ENCODE data around the gene TMEM175.
A peak's percentile ranks its signal among the peaks of the same experiment; 100 is the strongest.

The TMEM175 gene

DNA sequence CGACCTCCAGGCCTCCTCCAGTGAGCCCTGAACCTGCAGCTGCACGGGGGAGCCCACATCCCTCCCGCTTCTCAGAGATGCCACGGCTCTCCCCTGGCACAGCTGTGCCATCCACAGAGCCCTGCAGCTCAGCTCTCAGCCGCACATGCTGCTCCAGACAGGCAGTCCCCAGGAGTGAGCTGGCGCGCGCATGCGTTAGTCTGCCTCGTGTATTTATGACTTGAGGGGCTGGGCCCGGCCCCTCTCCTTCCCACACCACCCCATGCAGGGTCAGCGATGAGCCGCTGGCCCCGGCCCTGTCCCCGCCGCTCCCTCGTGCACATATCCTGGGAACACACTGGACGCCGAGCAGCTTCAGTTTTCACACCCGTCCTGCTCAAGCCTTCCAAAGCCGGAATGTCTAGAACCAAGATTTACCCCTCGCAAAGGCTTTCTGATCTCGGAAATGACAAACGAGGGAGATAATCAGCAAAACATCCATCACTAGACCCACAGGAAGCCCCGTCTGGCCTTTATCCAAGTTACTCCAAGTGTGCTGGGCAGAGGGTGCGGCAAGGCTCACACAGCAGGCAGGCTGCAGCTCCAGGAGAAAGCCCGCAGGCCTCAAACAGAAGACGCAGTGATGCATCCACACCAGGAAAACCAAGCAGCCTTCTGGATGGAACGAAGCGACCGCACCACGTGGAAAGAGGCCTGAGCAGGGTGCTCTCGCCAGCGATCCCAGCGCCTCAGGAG is 24.4 kb upstream of the TMEM175 start:
- Histone ChIP-seq H3K4me1 (no peaks in the 10 kb centered on the region), H3K36me3 (peaks cover 100% of the 10 kb centered on the region), H3K9me3 (peaks cover 15% of the 10 kb centered on the region), H4K20me1 (peaks cover 97% of the 10 kb centered on the region), H3K27me3 (no peaks in the 10 kb centered on the region), H3K27ac (no peak overlapping the region), H3K9ac (no peak overlapping the region), H3K4me3 (no peak overlapping the region), H3K4me2 (no peak overlapping the region)
- TF ChIP-seq Cebpa-rat (IDR thresholded peaks at IDR 0.05), result no peak

DNA sequence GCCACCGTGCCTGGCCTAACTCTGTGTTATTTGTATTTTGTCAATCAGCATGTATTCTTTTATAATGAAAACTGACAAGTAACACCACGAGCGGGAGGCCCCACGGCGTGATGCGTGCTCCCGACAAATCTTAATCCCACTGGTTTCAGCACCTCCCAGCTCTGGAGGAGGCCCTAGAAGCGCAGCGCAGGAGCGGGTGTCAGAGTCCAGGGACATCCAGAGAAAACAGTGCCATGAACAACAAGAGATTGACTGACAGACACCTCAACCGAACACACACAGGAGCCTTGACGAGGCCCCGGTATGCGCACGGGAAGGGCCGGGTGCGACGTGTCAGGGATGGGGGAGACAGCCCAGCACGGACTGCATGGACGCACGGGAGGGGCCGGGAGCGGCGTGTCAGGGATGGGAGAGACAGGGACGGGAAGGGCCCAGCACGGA is 23.1 kb upstream of the TMEM175 start:
- Histone ChIP-seq H4K20me1 (peaks cover 98% of the 10 kb centered on the region), H3K36me3 (peaks cover 93% of the 10 kb centered on the region), H3K9ac (no peak overlapping the region), H3K4me1 (peaks cover under 1% of the 10 kb centered on the region; the same call in 1 of the 2 replicates), H3K9me3 (peaks cover 15% of the 10 kb centered on the region), H3K27ac (no peak overlapping the region), H3K4me3 (no peak overlapping the region), H3K27me3 (no peaks in the 10 kb centered on the region), H3K4me2 (no peak overlapping the region)
- no peak for TF ChIP-seq Cebpa-rat (IDR thresholded peaks at IDR 0.05)

DNA sequence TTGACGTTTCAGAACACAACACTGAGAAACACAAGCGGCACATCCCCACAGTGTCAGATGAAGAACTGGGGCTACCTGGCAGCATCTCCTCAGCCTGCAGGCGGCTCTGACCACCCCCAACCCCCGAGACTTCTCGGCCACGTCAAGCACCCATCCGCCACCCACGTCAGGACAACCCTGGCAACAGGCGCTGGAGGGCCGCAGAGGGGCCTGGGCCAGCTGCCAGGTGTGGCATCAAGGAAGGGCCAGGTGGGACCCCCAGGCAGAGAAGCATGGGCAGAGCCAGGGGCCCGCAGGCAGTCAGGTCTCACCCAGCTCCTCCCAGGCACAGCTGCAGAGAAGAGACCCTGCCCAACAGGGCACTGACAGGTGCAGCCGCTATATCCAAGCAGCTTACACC is 22.4 kb upstream of the TMEM175 start:
- H3K9me3 ChIP-seq, result peaks cover 15% of the 10 kb centered on the region
- no peaks in the 10 kb centered on the region for H3K27me3 ChIP-seq
- peaks cover 7% of the 10 kb centered on the region for H3K4me1 ChIP-seq
- H3K36me3 ChIP-seq, result peaks cover 87% of the 10 kb centered on the region
- H3K27ac ChIP-seq, result no peak overlapping the region
- no peak for TF ChIP-seq Cebpa-rat (IDR thresholded peaks at IDR 0.05)
- no peak overlapping the region for H3K4me2 ChIP-seq
- H3K9ac ChIP-seq, result no peak overlapping the region
- no peak overlapping the region for H3K4me3 ChIP-seq
- H4K20me1 ChIP-seq, result peaks cover 99% of the 10 kb centered on the region

DNA sequence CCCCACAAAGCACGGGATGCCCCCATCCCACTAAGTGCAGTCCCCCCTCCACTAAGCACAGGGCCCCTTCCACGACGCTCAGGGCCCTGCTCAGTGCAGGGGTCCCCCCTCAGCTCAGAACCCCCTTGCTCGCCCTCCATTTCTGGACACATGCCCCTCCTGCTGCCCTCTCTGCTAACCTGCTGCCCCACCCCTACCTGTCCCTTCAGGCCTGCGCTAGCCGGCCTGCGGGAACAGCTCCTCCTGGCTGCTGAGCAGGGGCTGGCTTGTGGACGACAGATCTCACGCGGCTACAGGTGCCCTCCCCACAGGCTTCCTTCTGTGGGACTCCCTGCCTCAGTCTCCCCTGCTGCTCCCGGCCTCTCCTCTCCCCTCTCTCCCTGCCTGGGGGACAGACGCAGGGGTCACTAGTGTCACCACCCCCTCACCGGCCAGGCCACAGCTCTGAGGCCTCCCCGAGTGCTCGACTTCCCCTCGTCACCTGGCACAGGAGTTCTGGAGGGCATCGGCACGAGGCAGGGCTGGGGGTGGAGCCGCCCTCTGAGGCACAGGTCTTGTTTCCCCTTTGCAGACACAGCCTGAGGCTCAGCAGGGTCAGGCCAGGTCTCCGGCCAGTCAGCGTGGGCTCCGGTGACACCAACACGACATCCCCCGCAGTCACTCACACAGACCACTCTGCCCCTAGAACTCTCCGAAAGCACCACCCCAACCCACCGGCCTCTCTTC is 21.7 kb upstream of the TMEM175 start:
- Histone ChIP-seq H3K27me3 (no peaks in the 10 kb centered on the region), H3K36me3 (peaks cover 80% of the 10 kb centered on the region), H4K20me1 (peaks cover 99% of the 10 kb centered on the region), H3K9me3 (peaks cover 13% of the 10 kb centered on the region), H3K4me1 (peaks cover 14% of the 10 kb centered on the region), H3K27ac (no peak overlapping the region), H3K4me3 (no peak overlapping the region), H3K4me2 (no peak overlapping the region), H3K9ac (no peak overlapping the region)
- TF ChIP-seq Cebpa-rat (IDR thresholded peaks at IDR 0.05), result no peak

- Histone ChIP-seq H4K20me1 (peaks cover 99% of the 10 kb centered on the region), H3K36me3 (peaks cover 72% of the 10 kb centered on the region), H3K9me3 (peaks cover 6% of the 10 kb centered on the region)
Measured at GRCh38 chr4:911221-911751, 21.0 kb upstream of the TMEM175 start.

DNA sequence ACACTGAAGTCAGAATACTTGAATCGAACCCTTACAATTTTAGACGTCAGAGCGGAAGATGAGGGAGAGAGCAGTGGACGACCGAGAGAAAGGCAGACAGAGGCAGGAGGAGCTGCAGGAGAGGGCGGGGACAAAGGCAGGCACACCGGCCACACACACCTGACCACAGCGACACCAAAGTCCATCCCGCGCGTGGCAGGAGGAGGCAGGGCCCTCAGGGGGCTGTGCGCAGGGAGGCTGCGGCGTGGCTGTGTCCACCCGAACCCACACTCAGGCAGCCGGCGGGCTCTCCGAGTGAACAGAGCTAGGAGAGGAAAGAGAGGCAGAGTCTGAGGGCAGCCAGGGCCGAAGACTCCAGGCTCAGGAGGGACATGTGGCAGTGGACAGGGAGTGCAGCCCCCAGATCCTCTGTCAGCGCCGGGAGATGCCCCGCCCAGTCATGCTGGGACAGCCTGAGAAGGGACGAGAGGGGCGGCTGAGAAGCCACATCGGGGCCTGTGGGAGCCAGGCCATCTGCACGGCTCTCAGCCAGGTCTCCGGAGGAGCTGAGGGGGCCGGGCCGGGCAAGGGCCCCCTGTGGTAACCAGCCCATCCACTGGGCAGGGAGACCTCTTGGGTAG is 20.3 kb upstream of the TMEM175 start:
- peaks cover 99% of the 10 kb centered on the region for H4K20me1 ChIP-seq

More at GRCh38 chr4:911221-911751, 21.0 kb upstream of the TMEM175 start:
- H3K4me1 ChIP-seq, result peaks cover 21% of the 10 kb centered on the region
- H3K4me3 ChIP-seq, result no peak overlapping the region
- H3K27me3 ChIP-seq, result no peaks in the 10 kb centered on the region
- H3K4me2 ChIP-seq, result no peak overlapping the region
- TF ChIP-seq Cebpa-rat (IDR thresholded peaks at IDR 0.05), result no peak
- no peak overlapping the region for H3K27ac ChIP-seq
- no peak overlapping the region for H3K9ac ChIP-seq

GRCh38 chr4:912548-913279 is 19.5 kb upstream of the TMEM175 start:
- no peak overlapping the region for H3K4me3 ChIP-seq
- peaks cover 99% of the 10 kb centered on the region for H4K20me1 ChIP-seq
- H3K27ac ChIP-seq, result no peak overlapping the region
- H3K4me2 ChIP-seq, result no peak overlapping the region
- peaks cover 58% of the 10 kb centered on the region for H3K36me3 ChIP-seq
- no peaks in the 10 kb centered on the region for H3K27me3 ChIP-seq
- no peak overlapping the region for H3K9ac ChIP-seq
- peaks cover 28% of the 10 kb centered on the region for H3K4me1 ChIP-seq
- H3K9me3 ChIP-seq, result peaks cover 13% of the 10 kb centered on the region
- no peak for TF ChIP-seq Cebpa-rat (IDR thresholded peaks at IDR 0.05)

More for the DNA sequence above, 20.3 kb upstream of the TMEM175 start:
- Histone ChIP-seq H3K4me2 (no peak overlapping the region), H3K9me3 (peaks cover 6% of the 10 kb centered on the region; the same call in 1 of the 2 replicates), H3K27me3 (no peaks in the 10 kb centered on the region), H3K27ac (no peak overlapping the region), H3K9ac (no peak overlapping the region), H3K36me3 (peaks cover 65% of the 10 kb centered on the region), H3K4me1 (peaks cover 28% of the 10 kb centered on the region), H3K4me3 (no peak overlapping the region)
- no peak for TF ChIP-seq Cebpa-rat (IDR thresholded peaks at IDR 0.05)

DNA sequence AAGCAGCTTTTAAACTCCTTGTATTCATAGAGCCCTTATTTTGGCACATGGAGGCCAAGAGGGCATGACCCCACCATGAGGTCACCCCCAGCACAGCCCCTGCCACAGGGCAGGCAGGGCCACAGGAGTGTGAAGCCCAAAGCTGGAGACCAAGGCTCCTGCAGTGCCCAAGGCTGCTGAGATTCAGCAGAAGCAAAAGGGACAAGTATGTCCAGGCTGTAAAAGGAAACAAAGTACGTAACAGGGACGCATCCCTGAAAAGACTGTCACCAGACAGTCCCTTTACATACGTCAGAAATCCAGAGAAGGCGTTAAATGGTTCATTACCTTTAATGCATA is 19.0 kb upstream of the TMEM175 start:
- Histone ChIP-seq H3K27ac (no peak overlapping the region), H3K27me3 (no peaks in the 10 kb centered on the region), H3K4me2 (no peak overlapping the region), H3K4me1 (peaks cover 28% of the 10 kb centered on the region), H3K9me3 (peaks cover 19% of the 10 kb centered on the region), H3K4me3 (no peak overlapping the region), H3K9ac (no peak overlapping the region), H3K36me3 (peaks cover 52% of the 10 kb centered on the region), H4K20me1 (peaks cover 99% of the 10 kb centered on the region)
- TF ChIP-seq Cebpa-rat (IDR thresholded peaks at IDR 0.05), result no peak

DNA sequence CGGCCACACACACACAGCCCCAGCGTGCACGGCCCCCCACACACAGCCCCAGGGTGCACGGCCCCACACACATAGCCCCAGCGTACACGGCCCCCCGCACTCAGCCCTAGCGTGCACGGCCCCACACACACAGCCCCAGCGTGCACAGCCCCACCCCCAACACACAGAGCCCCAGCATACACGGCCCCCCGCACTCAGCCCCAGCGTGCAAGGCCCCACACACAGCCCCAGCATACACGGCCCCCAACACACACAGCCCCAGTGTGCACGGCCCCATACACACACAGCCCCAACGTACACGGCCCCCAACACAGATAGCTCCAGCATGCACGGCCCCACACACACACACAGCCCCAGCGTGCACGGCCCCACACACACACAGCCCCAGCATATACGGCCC is 17.7 kb upstream of the TMEM175 start:
- H3K27ac ChIP-seq, result peak overlapping the region; percentile 69
- H3K9ac ChIP-seq, result no peak overlapping the region
- peaks cover 32% of the 10 kb centered on the region for H3K9me3 ChIP-seq
- peak overlapping the region; percentile 90 for H3K4me2 ChIP-seq
- H3K36me3 ChIP-seq, result peaks cover 52% of the 10 kb centered on the region
- no peaks in the 10 kb centered on the region for H3K27me3 ChIP-seq
- no peak for TF ChIP-seq Cebpa-rat (IDR thresholded peaks at IDR 0.05)
- H3K4me1 ChIP-seq, result peaks cover 28% of the 10 kb centered on the region
- peaks cover 99% of the 10 kb centered on the region for H4K20me1 ChIP-seq
- H3K4me3 ChIP-seq, result peak overlapping the region; percentile 41
